K562 (cell line): ENCODE results near the gene GTSE1.

Experiments
- CEBPB ChIP-seq: fragments of 450-650 bp; IDR thresholded peaks from 2 replicates; pipeline ENCODE4 v1.6.1; 2016; ENCODE audit warnings: missing genetic modification characterization, missing compliant biosample characterization
- POLR2A ChIP-seq: fragments of 450-650 bp; conservative IDR thresholded peaks from 2 replicates; pipeline ENCODE4 v1.6.1; 2016
- SPI1 ChIP-seq: IDR thresholded peaks from 2 replicates; pipeline ENCODE4 v1.6.1; 2011; ENCODE audit warnings: low read depth, low read length, control low read depth, borderline replicate concordance
- ZNF507 ChIP-seq: conservative IDR thresholded peaks from 2 replicates; pipeline ENCODE4 v1.6.1; 2017; ENCODE audit warnings: missing genetic modification characterization, missing compliant biosample characterization

DNA sequence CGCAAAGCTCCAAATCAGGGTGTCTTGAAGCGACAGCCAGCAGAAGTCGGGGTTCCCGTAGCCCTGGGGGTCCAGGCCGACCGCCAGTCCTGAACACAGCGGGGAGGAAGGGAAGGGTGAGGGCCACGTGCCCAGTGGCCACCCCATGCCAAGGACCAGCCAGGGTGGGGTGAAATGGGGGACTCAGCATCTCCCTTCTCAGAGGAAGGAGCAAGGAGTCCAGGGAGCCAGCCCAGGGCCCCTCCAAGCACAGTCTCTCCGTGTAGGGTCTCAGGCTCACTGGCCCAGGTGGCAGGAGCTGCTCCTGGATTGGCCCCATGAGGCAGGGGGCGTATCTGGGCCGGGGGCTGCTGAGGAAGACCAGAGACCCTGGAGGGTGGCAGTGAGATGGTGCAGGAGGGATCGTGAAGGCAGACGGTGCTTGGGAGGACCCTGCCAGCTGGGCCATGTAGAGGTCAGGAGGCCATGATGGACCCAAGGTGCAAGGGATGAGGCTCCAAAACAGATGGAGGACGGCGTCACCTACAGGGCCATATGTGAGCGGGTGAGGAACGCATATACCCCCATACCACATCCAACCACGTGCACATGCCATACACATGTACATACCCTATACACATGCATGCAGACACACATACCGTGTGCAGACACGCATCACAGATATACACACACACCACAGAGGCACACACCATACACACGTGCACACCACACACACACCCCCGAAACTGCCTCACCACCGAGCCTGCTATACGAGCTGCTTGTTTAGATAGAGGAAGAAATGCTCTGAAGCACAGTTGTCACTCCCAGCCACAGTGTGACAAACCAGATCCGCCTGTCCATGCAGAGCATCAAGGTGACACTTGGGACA lies 73.3 kb downstream of the GTSE1 start:
- TF ChIP-seq CEBPB, result no peak
- TF ChIP-seq POLR2A, result no peak
- no peak for TF ChIP-seq ZNF507
- no peak for TF ChIP-seq SPI1
